ENCODE results near the gene INPP4B.
"Not testable (repeated sequence)": the region's sequence is repeated elsewhere in the genome, so short reads cannot be mapped to it uniquely, and the experiment has no call there.

The INPP4B gene

GRCh38 chr4:142809559-142809958 lies 36.5 kb downstream of the INPP4B start:
- peaks cover 7% of the 10 kb centered on the region; the same call in 1 of the 2 replicates for H3K4me1 ChIP-seq (ENCODE audit: insufficient read depth, low read length)
- TF ChIP-seq EZH2 (IDR thresholded peaks at IDR 0.05; ENCODE audit: borderline replicate concordance, low read depth, low read length, severe bottlenecking) (no peak), CTCF (IDR thresholded peaks at IDR 0.05; ENCODE audit: borderline replicate concordance, extremely low read depth, low read length, poor library complexity, severe bottlenecking) (no peak)
- no peak overlapping the region for H3K27ac ChIP-seq (ENCODE audit: low read length)
- no peaks in the 10 kb centered on the region for H3K9me3 ChIP-seq (ENCODE audit: insufficient read depth, low read length, severe bottlenecking)
- H3K4me2 ChIP-seq (ENCODE audit: insufficient read depth, low read length): no peak overlapping the region
- no peak for DNase-seq
- ATAC-seq (ENCODE audit: insufficient read depth, low read depth): no peak
- H3K36me3 ChIP-seq (ENCODE audit: insufficient read depth, low read length): no peaks in the 10 kb centered on the region
- H2AFZ ChIP-seq (ENCODE audit: low read depth, low read length): no peak overlapping the region
- H3K9ac ChIP-seq (ENCODE audit: low read depth, low read length): no peak overlapping the region
- H3K27me3 ChIP-seq (ENCODE audit: insufficient read depth, low read length, poor library complexity): no peaks in the 10 kb centered on the region
- H3K4me3 ChIP-seq (ENCODE audit: low read depth in 1 of 2, low read length in 2 of 2): no peak overlapping the region
- no peaks in the 10 kb centered on the region for H3K79me2 ChIP-seq (ENCODE audit: insufficient read depth, low read length)
- H4K20me1 ChIP-seq (ENCODE audit: insufficient read depth, low read length): no peaks in the 10 kb centered on the region

GRCh38 chr4:142803879-142804278 lies 42.2 kb downstream of the INPP4B start:
- H3K27ac ChIP-seq (ENCODE audit: low read length); H2AFZ ChIP-seq (ENCODE audit: low read depth, low read length); H3K36me3 ChIP-seq (ENCODE audit: insufficient read depth, low read length); H3K4me2 ChIP-seq (ENCODE audit: insufficient read depth, low read length); H3K27me3 ChIP-seq (ENCODE audit: insufficient read depth, low read length, poor library complexity); H3K79me2 ChIP-seq (ENCODE audit: insufficient read depth, low read length); H3K4me1 ChIP-seq (ENCODE audit: insufficient read depth, low read length); H3K9ac ChIP-seq (ENCODE audit: low read depth, low read length); H4K20me1 ChIP-seq (ENCODE audit: insufficient read depth, low read length); ATAC-seq (ENCODE audit: insufficient read depth, low read depth); H3K9me3 ChIP-seq (ENCODE audit: insufficient read depth, low read length, severe bottlenecking); H3K4me3 ChIP-seq (ENCODE audit: low read depth in 1 of 2, low read length in 2 of 2); DNase-seq: not testable (repeated sequence)

GRCh38 chr4:142801966-142802365 lies 44.1 kb downstream of the INPP4B start:
- Histone ChIP-seq H3K36me3 (ENCODE audit: insufficient read depth, low read length) (no peaks in the 10 kb centered on the region), H3K4me1 (ENCODE audit: insufficient read depth, low read length) (peaks cover 6% of the 10 kb centered on the region; the same call in 1 of the 2 replicates), H3K27ac (ENCODE audit: low read length) (no peak overlapping the region), H4K20me1 (ENCODE audit: insufficient read depth, low read length) (no peaks in the 10 kb centered on the region), H2AFZ (ENCODE audit: low read depth, low read length) (no peak overlapping the region), H3K9ac (ENCODE audit: low read depth, low read length) (no peak overlapping the region), H3K79me2 (ENCODE audit: insufficient read depth, low read length) (no peaks in the 10 kb centered on the region), H3K27me3 (ENCODE audit: insufficient read depth, low read length, poor library complexity) (no peaks in the 10 kb centered on the region), H3K4me2 (ENCODE audit: insufficient read depth, low read length) (no peak overlapping the region), H3K4me3 (ENCODE audit: low read depth in 1 of 2, low read length in 2 of 2) (no peak overlapping the region), H3K9me3 (ENCODE audit: insufficient read depth, low read length, severe bottlenecking) (no peaks in the 10 kb centered on the region)
- DNase-seq: peak; percentile 29
- no peak for TF ChIP-seq CTCF (IDR thresholded peaks at IDR 0.05; ENCODE audit: borderline replicate concordance, extremely low read depth, low read length, poor library complexity, severe bottlenecking)
- TF ChIP-seq EZH2 (IDR thresholded peaks at IDR 0.05; ENCODE audit: borderline replicate concordance, low read depth, low read length, severe bottlenecking): no peak
- peak; percentile 73 for ATAC-seq (ENCODE audit: insufficient read depth, low read depth)

GRCh38 chr4:142781114-142781513 lies 65.0 kb downstream of the INPP4B start:
- Histone ChIP-seq H2AFZ (ENCODE audit: low read depth, low read length) (no peak overlapping the region), H3K27ac (ENCODE audit: low read length) (no peak overlapping the region), H3K9me3 (ENCODE audit: insufficient read depth, low read length, severe bottlenecking) (no peaks in the 10 kb centered on the region), H4K20me1 (ENCODE audit: insufficient read depth, low read length) (no peaks in the 10 kb centered on the region), H3K4me1 (ENCODE audit: insufficient read depth, low read length) (0 out of 2 replicates have a peak, but pooled peaks cover 2% of the 10 kb centered on the region), H3K4me2 (ENCODE audit: insufficient read depth, low read length) (no peak overlapping the region), H3K9ac (ENCODE audit: low read depth, low read length) (no peak overlapping the region), H3K4me3 (ENCODE audit: low read depth in 1 of 2, low read length in 2 of 2) (no peak overlapping the region), H3K27me3 (ENCODE audit: insufficient read depth, low read length, poor library complexity) (no peaks in the 10 kb centered on the region), H3K36me3 (ENCODE audit: insufficient read depth, low read length) (no peaks in the 10 kb centered on the region), H3K79me2 (ENCODE audit: insufficient read depth, low read length) (no peaks in the 10 kb centered on the region)
- ATAC-seq (ENCODE audit: insufficient read depth, low read depth) (no peak), DNase-seq (no peak)
- TF ChIP-seq EZH2 (IDR thresholded peaks at IDR 0.05; ENCODE audit: borderline replicate concordance, low read depth, low read length, severe bottlenecking) (no peak), CTCF (IDR thresholded peaks at IDR 0.05; ENCODE audit: borderline replicate concordance, extremely low read depth, low read length, poor library complexity, severe bottlenecking) (no peak)

All from DND-41 (cell line).